Erythroblast (primary cell): ENCODE measurements around the gene EPS8.

Source experiments
- GATA1 ChIP-seq: IDR thresholded peaks from 2 replicates; pipeline ENCODE4 v1.6.1; 2011; ENCODE audit warnings: low read depth, mild to moderate bottlenecking, control low read depth, low read length, moderate library complexity
- POLR2A ChIP-seq: IDR thresholded peaks from 2 replicates; pipeline ENCODE4 v1.6.1; 2011; ENCODE audit warnings: mild to moderate bottlenecking, low read length

DNA sequence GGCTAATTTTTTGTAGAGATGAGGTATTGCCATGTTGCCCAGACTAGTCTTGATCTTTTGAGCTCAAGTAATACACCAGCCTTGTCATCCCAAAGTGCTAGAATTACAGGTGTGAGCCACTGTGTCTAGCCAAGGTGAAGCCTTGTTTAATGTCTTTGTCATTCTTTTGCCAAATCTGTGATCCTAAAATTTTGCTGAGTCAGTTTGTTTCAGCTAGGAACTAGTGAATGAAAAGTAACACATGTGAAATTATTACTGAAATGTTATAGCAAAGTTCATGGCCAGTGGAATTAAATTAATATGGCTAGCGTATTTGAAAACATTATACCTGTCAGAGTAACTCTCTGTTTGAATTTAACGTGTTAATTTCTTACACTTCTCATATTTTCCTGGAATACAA, 26.5 kb upstream of the EPS8 start:
- no peak for TF ChIP-seq POLR2A
- no peak for TF ChIP-seq GATA1
